DND-41 (cell line): ENCODE results near the gene DENND1A.

Experiments
- EZH2 ChIP-seq: IDR thresholded peaks from 3 replicates; pipeline ENCODE4 v1.6.1; 2012; ENCODE audit warnings: borderline replicate concordance, low read depth, mild to moderate bottlenecking, moderate library complexity, low read length, inconsistent platforms; ENCODE audit not compliant: severe bottlenecking
- TF ChIP-seq, protein P1 (sequence below): IDR thresholded peaks from 2 replicates; pipeline ENCODE4 v1.5.1; 2012; ENCODE audit warnings: borderline replicate concordance, low read length, moderate library complexity, mild to moderate bottlenecking; ENCODE audit not compliant: poor library complexity, severe bottlenecking; ENCODE audit errors: extremely low read depth

DNA sequence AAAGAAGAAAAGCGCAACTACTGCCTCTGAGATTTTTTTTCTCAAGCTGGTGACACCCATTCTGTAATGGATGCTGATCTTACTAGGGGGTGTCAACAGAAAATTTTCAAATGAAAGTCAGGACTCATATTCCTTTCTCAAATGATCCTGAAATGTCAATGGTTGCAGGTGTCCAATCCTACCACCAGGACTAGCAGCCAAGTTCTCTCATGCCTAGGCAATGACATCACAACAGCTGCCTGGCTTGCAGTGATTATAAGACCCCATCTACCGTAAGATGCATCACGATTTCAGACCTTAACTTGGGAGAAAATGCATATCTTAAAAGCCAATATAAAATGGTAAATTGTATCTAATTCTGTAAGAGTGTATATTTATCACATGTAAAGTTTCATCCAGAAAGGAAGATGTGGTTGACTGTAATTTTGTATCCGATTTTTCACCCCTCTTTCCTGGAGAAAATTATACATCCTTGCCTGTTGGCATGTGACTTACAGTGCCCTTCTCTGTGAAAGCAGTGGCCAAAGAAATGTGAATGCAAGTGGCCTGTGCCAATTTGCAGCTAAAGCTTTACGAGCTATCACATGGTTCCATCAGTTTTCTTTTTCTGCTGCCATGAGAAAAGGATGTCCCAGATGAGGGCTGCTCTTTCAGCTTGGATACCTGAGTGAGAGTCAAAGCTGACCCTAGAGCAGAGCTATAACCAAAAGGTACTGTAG, 104.4 kb downstream of the DENND1A start:
- TF ChIP-seq, protein P1, sequence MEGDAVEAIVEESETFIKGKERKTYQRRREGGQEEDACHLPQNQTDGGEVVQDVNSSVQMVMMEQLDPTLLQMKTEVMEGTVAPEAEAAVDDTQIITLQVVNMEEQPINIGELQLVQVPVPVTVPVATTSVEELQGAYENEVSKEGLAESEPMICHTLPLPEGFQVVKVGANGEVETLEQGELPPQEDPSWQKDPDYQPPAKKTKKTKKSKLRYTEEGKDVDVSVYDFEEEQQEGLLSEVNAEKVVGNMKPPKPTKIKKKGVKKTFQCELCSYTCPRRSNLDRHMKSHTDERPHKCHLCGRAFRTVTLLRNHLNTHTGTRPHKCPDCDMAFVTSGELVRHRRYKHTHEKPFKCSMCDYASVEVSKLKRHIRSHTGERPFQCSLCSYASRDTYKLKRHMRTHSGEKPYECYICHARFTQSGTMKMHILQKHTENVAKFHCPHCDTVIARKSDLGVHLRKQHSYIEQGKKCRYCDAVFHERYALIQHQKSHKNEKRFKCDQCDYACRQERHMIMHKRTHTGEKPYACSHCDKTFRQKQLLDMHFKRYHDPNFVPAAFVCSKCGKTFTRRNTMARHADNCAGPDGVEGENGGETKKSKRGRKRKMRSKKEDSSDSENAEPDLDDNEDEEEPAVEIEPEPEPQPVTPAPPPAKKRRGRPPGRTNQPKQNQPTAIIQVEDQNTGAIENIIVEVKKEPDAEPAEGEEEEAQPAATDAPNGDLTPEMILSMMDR = no peak
- no peak for TF ChIP-seq EZH2
